ENCODE data around the gene REXO1.

Gene REXO1

DNA sequence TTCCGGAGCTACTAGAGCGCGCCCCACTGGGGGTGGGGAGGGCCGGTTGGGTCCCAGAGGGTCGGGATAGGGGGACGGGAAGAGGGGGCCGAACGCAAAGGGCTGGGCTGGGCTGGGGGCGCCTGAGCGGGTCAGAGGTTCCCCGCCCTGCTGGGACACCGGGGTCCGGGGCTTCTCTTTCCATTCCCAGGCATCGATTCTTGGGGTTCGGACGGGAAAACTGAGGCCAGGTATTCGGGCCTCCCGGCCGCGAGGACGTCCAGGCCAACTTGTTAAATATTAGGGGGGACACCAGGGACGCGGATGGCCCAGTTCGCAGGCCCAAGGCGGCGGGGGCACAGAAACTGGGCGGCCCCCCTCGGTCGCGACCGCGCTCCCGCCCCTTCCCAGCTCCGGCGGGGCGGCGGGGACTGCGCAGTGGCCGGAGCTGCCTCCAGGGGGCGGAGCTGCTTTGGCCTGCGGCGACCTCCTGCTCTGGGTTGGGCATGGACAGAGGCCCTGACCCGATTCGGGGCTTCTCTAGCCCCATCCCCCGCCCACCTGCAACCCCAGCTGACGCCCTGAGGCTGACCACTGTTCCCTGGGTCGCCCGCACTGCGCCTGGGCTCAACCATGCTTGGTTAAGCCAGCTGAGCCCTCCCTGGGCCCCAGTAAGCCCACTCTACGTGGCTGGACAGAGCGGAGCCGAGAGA lies 16.3 kb upstream of the REXO1 start:
- TF ChIP-seq EZH2phosphoT487 (IDR thresholded peaks at IDR 0.05; ENCODE audit: borderline replicate concordance) = no peak
- TF ChIP-seq, protein P1, sequence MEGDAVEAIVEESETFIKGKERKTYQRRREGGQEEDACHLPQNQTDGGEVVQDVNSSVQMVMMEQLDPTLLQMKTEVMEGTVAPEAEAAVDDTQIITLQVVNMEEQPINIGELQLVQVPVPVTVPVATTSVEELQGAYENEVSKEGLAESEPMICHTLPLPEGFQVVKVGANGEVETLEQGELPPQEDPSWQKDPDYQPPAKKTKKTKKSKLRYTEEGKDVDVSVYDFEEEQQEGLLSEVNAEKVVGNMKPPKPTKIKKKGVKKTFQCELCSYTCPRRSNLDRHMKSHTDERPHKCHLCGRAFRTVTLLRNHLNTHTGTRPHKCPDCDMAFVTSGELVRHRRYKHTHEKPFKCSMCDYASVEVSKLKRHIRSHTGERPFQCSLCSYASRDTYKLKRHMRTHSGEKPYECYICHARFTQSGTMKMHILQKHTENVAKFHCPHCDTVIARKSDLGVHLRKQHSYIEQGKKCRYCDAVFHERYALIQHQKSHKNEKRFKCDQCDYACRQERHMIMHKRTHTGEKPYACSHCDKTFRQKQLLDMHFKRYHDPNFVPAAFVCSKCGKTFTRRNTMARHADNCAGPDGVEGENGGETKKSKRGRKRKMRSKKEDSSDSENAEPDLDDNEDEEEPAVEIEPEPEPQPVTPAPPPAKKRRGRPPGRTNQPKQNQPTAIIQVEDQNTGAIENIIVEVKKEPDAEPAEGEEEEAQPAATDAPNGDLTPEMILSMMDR (conservative IDR thresholded peaks at IDR 0.05; ENCODE audit: low read length) = peak; percentile 63
- Histone ChIP-seq H3K36me3 (ENCODE audit: insufficient read depth, low read length) (no peaks in the 10 kb centered on the region), H3K9me2 (replicated peaks; ENCODE audit: low read depth, low read length) (no peaks in the 10 kb centered on the region), H3K4me1 (ENCODE audit: insufficient read depth, low read length, poor library complexity, severe bottlenecking) (peaks cover 18% of the 10 kb centered on the region), H3F3A (ENCODE audit: low read depth) (no peaks in the 10 kb centered on the region), H3K27me3 (ENCODE audit: insufficient read depth, low read length, poor library complexity, severe bottlenecking) (no peaks in the 10 kb centered on the region), H3K4me2 (ENCODE audit: low read depth, low read length, poor library complexity, severe bottlenecking) (peak overlapping the region; percentile 79), H3K79me2 (ENCODE audit: insufficient read depth, low read length) (peaks cover 40% of the 10 kb centered on the region), H3K9me3 (ENCODE audit: insufficient read depth, low read depth, low read length) (no peaks in the 10 kb centered on the region), H3K4me3 (ENCODE audit: low read length, poor library complexity, severe bottlenecking) (peak overlapping the region; percentile 91), H4K20me1 (ENCODE audit: insufficient read depth, low read length, poor library complexity, severe bottlenecking) (peaks cover 29% of the 10 kb centered on the region), H2AFZ (ENCODE audit: low read length) (peak overlapping the region; percentile 91), H3K9ac (ENCODE audit: low read depth, low read length, poor library complexity, severe bottlenecking) (peak overlapping the region; percentile 94)

DNA sequence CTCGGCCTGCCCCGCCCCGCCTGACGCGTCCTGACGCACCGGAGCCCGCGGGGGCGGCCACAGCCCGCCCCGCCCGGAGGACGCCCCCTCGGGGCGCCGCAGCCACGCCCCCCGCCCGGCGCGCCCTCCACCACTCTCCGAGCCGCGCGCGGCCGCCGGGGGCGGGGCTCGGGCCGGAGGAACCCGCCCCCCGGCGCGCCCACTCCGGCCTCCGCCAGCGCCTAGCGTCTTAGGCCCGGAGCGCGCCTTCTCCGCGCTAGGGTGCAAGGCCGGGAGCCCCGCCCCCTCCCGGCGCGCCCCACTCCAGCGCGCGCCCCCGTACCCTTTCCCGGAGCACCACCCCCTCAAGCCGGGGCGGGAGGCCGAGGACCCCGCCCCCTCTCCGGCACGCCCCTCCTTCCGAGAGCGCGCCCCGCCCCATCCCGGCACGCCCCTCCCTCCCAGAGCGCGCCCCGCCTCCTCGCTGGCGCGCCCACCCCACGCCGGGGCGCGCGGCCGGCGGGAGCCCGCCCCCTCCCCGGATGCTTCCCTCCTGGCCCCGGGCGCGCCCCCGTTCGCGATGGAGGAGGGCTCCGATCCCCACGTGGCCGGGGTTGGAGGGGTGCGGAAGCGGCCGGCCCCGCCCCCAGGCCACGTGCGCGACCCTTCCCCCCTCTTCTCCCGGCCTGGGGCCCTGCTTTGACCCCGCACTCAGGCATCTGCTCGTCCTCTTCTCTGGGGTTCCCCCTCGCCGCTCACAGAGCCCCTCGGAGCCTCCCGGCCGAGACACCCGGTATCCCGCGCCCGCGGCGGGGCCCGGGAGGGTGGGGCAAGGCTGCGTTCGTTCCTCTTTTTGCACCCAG lies 15.6 kb upstream of the REXO1 start:
- Histone ChIP-seq H3K4me2 (ENCODE audit: low read depth, low read length, poor library complexity, severe bottlenecking) (peak overlapping the region; percentile 79), H3K4me1 (ENCODE audit: insufficient read depth, low read length, poor library complexity, severe bottlenecking) (peaks cover 20% of the 10 kb centered on the region), H3K9ac (ENCODE audit: low read depth, low read length, poor library complexity, severe bottlenecking) (peak overlapping the region; percentile 94), H3K27me3 (ENCODE audit: insufficient read depth, low read length, poor library complexity, severe bottlenecking) (no peaks in the 10 kb centered on the region), H4K20me1 (ENCODE audit: insufficient read depth, low read length, poor library complexity, severe bottlenecking) (peaks cover 34% of the 10 kb centered on the region), H3K79me2 (ENCODE audit: insufficient read depth, low read length) (peaks cover 47% of the 10 kb centered on the region), H2AFZ (ENCODE audit: low read length) (peak overlapping the region; percentile 91), H3K36me3 (ENCODE audit: insufficient read depth, low read length) (no peaks in the 10 kb centered on the region), H3F3A (ENCODE audit: low read depth) (no peaks in the 10 kb centered on the region), H3K4me3 (ENCODE audit: low read length, poor library complexity, severe bottlenecking) (peak overlapping the region; percentile 91), H3K9me2 (replicated peaks; ENCODE audit: low read depth, low read length) (no peaks in the 10 kb centered on the region), H3K9me3 (ENCODE audit: insufficient read depth, low read depth, low read length) (no peaks in the 10 kb centered on the region)
- TF ChIP-seq EZH2phosphoT487 (IDR thresholded peaks at IDR 0.05; ENCODE audit: borderline replicate concordance) = no peak
- TF ChIP-seq, protein P1 (conservative IDR thresholded peaks at IDR 0.05; ENCODE audit: low read length) = no peak

DNA sequence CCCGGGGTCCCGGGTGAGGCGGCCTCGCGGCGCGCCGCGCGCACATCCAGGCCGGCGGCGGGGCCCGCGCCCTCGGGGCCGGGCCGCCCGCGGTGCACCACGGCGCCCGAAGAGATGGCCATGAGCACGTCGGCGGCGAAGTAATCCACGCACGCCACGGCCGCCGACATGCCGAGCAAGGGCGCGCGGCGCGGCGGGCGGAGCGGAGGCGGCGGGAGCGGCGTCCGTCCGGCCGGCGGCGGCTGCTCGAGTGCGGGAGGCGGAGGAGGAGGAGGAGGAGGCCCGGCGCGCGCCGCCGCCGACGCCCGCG lies 15.0 kb upstream of the REXO1 start, which contains the start of gene KLF16:
Gene KLF16, minus strand, starts transcription at position 252 of the 310 bp plus-strand sequence. Its CDS starts 82 bp downstream, at position 170.
- Histone ChIP-seq H3K79me2 (ENCODE audit: insufficient read depth, low read length) (peaks cover 53% of the 10 kb centered on the region), H3K36me3 (ENCODE audit: insufficient read depth, low read length) (no peaks in the 10 kb centered on the region), H3F3A (ENCODE audit: low read depth) (no peaks in the 10 kb centered on the region), H3K9me3 (ENCODE audit: insufficient read depth, low read depth, low read length) (no peaks in the 10 kb centered on the region), H3K9ac (ENCODE audit: low read depth, low read length, poor library complexity, severe bottlenecking) (peak within 1 kb of the TSS; percentile 94), H3K9me2 (replicated peaks; ENCODE audit: low read depth, low read length) (no peaks in the 10 kb centered on the region), H3K4me2 (ENCODE audit: low read depth, low read length, poor library complexity, severe bottlenecking) (peak within 1 kb of the TSS; percentile 81), H3K4me1 (ENCODE audit: insufficient read depth, low read length, poor library complexity, severe bottlenecking) (peaks cover 20% of the 10 kb centered on the region), H2AFZ (ENCODE audit: low read length) (peak within 1 kb of the TSS; percentile 91), H4K20me1 (ENCODE audit: insufficient read depth, low read length, poor library complexity, severe bottlenecking) (peaks cover 39% of the 10 kb centered on the region), H3K27me3 (ENCODE audit: insufficient read depth, low read length, poor library complexity, severe bottlenecking) (no peaks in the 10 kb centered on the region), H3K4me3 (ENCODE audit: low read length, poor library complexity, severe bottlenecking) (peak within 1 kb of the TSS; percentile 95)
- TF ChIP-seq EZH2phosphoT487 (IDR thresholded peaks at IDR 0.05; ENCODE audit: borderline replicate concordance) = no peak
- TF ChIP-seq, protein P1 (conservative IDR thresholded peaks at IDR 0.05; ENCODE audit: low read length) = no peak
